DMS114 treated with DMSO at 0.1 percent for 48 hours (cell line): Measurements from ENCODE around the gene STAM2.
"Not testable (repeated sequence)": the region's sequence is repeated elsewhere in the genome, so short reads cannot be mapped to it uniquely, and the experiment has no call there.

Experiments used
- DNase-seq: peaks from one replicate; lab custom pipeline; 2025; ENCODE audit not compliant: unreplicated experiment; lab: John Stamatoyannopoulos, UW

STAM2 gene

GRCh38 chr2:152175368-152176112 lies at the start of gene STAM2:
Gene STAM2, minus strand, starts transcription at chr2:152175763. Its CDS starts 121 bp downstream, at chr2:152175642.
- DNase-seq = peak; percentile 60

- no peak for DNase-seq
Observed at GRCh38 chr2:152223977-152224376, 48.4 kb upstream of the STAM2 start.

- DNase-seq = no peak
Observed at GRCh38 chr2:152222975-152223637, 47.5 kb upstream of the STAM2 start.

GRCh38 chr2:152221839-152222238 lies 46.3 kb upstream of the STAM2 start:
- no peak for DNase-seq

GRCh38 chr2:152219077-152219828 lies 43.7 kb upstream of the STAM2 start:
- DNase-seq = no peak

- no peak for DNase-seq
Observed at GRCh38 chr2:152201466-152201830, 25.9 kb upstream of the STAM2 start.

- no peak for DNase-seq
Observed at GRCh38 chr2:152200565-152201465, 25.3 kb upstream of the STAM2 start.

- no peak for DNase-seq
Observed at GRCh38 chr2:152200101-152200500, 24.5 kb upstream of the STAM2 start.

GRCh38 chr2:152198499-152198898 lies 22.9 kb upstream of the STAM2 start:
- no peak for DNase-seq

- not testable (repeated sequence) for DNase-seq
Observed at GRCh38 chr2:152197508-152198284, 22.1 kb upstream of the STAM2 start.

- DNase-seq = peak; percentile 36
Observed at GRCh38 chr2:152189622-152190495, 14.3 kb upstream of the STAM2 start.

GRCh38 chr2:152186808-152187207 lies 11.2 kb upstream of the STAM2 start:
- not testable (repeated sequence) for DNase-seq

- no peak for DNase-seq
Observed at GRCh38 chr2:152186262-152186661, 10.7 kb upstream of the STAM2 start.

GRCh38 chr2:152183401-152184073 lies 8.0 kb upstream of the STAM2 start:
- no peak for DNase-seq

- DNase-seq = not testable (repeated sequence)
Observed at GRCh38 chr2:152177667-152178066, 2.1 kb upstream of the STAM2 start.

- DNase-seq = peak; percentile 22
Observed at GRCh38 chr2:152176113-152176714, 651 bp upstream of the STAM2 start.

GRCh38 chr2:152175012-152175367 lies 573 bp downstream of the STAM2 start:
- DNase-seq = no peak

GRCh38 chr2:152174574-152174973 lies 989 bp downstream of the STAM2 start:
- DNase-seq = no peak
